IPS DF 6.9 (cell line): ENCODE data around the gene TTC13.

Experiments used
- DNase-seq: peaks from one replicate; pipeline ENCODE4 v3.0.0-alpha.2; 2013; ENCODE audit warnings: low read depth, low spot score
- H3K27ac ChIP-seq: one replicate; pipeline ENCODE4 v1.5.1; 2013; ENCODE audit warnings: low read length, control low read depth
- H3K27me3 ChIP-seq: 2 replicates; pipeline ENCODE4 v1.6.1; 2013; ENCODE audit warnings: mild to moderate bottlenecking, low read length; ENCODE audit not compliant: control insufficient read depth, insufficient read depth
- H3K36me3 ChIP-seq: 2 replicates; pipeline ENCODE4 v1.6.1; 2013; ENCODE audit warnings: low read length; ENCODE audit not compliant: control insufficient read depth, insufficient read depth
- H3K4me1 ChIP-seq: 2 replicates; pipeline ENCODE4 v1.6.1; 2013; ENCODE audit warnings: low read length; ENCODE audit not compliant: control insufficient read depth, insufficient read depth
- H3K4me3 ChIP-seq: 2 replicates; pipeline ENCODE4 v1.5.1; 2013; ENCODE audit warnings: mild to moderate bottlenecking, low read length
- H3K9me3 ChIP-seq: 2 replicates; pipeline ENCODE4 v1.6.1; 2013; ENCODE audit warnings: low read length, inconsistent platforms; ENCODE audit not compliant: control insufficient read depth, insufficient read depth
- WGBS: extraction: QIAGEN DNeasy Blood & Tissue Kit; methylation state at CpG from one replicate; pipeline ENCODE4 v1.1.7; 2013; ENCODE audit warnings: mixed read lengths, missing lambda C conversion rate; ENCODE audit not compliant: insufficient read length, insufficient coverage; 5-methylcytosine and 5-hydroxymethylcytosine counted together

Gene TTC13

DNA sequence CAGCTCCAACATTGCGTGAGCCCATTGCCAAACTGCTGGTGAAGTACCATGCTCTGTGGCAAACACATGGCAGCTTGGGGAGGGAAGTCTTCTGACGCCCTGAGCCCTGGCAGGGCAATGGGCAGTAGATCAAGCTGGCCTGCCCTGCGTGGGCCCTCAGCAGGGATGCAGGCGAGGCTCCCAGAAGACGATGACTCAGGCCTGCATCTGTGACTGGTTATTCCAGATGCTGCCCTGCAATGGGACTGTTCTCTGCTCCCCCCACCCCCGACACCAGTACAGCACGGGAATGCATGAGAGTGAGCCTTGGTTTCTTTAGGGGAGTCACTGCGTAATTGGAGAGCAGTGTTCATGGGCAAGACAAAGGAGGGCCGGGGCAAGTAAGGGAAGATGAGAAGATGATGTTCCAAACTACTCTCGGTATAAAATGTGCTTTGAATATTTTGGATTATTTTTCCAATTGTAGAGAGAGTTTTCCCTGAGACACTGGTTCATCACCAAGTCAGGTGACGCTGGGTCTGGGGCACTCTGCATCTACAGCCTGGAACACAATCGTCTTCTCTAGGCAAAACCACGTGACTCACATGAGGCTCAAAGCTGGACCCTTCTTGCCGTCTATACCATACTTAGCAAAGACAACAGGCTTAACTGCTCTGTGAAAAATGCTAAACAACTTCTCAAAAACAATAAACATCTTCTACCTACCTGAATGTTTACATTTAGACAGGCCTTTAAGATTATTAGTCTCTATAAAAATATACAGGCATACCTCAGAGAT, 101.3 kb downstream of the TTC13 start:
- Histone ChIP-seq H3K9me3 (no peaks in the 10 kb centered on the region), H3K4me3 (no peak overlapping the region), H3K27ac (no peak overlapping the region), H3K4me1 (no peaks in the 10 kb centered on the region), H3K27me3 (no peaks in the 10 kb centered on the region), H3K36me3 (no peaks in the 10 kb centered on the region)
- no CpG with 5 or more reads among the region's 14 CpGs for WGBS
- DNase-seq = no peak

DNA sequence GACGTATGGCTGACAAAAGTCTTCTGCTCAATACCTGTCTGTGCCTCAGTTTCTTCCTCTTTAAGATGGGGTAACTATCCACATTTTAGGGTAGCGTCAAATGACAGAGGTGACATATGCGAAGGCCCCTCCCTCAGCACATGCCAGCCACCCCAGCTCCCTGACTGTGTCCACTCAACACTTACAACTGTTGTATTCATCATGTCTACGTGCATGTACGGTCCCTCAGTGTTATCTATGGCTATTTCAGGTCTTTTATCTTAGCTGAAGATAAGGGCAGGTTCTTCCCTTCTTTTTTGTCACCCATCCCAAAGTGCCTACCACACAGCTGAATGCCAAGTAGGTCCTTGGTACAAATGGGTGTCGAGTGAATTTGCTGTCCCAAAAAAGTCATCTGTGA, 102.0 kb downstream of the TTC13 start:
- H3K9me3 ChIP-seq = no peaks in the 10 kb centered on the region
- H3K4me1 ChIP-seq = no peaks in the 10 kb centered on the region
- DNase-seq = no peak
- H3K27ac ChIP-seq = no peak overlapping the region
- no CpG with 5 or more reads among the region's 6 CpGs for WGBS
- no peaks in the 10 kb centered on the region for H3K27me3 ChIP-seq
- no peaks in the 10 kb centered on the region for H3K36me3 ChIP-seq
- H3K4me3 ChIP-seq = no peak overlapping the region

DNA sequence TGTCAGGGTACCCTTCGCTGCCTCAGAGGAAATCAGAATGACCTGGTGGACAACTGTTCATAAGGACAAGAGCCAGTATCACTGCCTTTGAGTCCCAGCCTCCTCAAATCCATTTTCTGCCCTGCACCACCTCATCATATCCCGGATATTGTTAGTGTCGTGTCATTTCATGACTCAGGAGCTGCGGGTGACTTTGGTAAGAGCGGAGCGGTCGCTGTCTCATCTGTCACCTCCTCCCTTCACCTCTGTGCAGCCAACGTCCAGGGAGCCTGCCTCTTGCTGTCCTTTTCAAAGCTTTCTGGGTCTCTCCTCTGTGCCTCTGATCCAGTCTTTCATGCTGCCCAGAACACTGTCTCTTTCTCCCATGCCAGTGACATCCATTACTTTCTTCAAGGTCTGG, 103.3 kb downstream of the TTC13 start:
- H3K9me3 ChIP-seq = no peaks in the 10 kb centered on the region
- H3K36me3 ChIP-seq = no peaks in the 10 kb centered on the region
- WGBS = no CpG with 5 or more reads among the region's 8 CpGs
- H3K4me1 ChIP-seq = no peaks in the 10 kb centered on the region
- no peak overlapping the region for H3K4me3 ChIP-seq
- H3K27me3 ChIP-seq = no peaks in the 10 kb centered on the region
- H3K27ac ChIP-seq = no peak overlapping the region
- no peak for DNase-seq

DNA sequence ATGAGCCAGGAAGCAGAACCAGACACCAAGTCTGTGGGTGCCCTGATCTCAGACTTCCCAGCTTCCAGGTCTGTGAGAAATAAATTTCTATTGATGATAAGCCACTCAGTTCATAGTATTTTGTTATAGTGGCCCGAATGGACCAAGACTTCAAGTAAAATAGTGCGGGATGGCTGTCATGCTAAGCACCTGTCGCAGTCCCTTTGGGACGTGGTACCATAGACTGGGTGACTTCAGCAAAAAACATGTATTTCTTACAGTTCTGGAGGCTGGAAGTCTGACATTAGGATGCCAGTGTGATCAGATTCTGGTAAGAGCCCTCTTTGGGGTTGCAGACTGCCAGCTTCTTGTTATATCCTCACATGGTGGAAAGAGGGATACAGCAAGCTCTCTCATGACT, 107.7 kb downstream of the TTC13 start:
- no CpG with 5 or more reads among the region's 4 CpGs for WGBS
- Histone ChIP-seq H3K4me3 (no peak overlapping the region), H3K27ac (no peak overlapping the region), H3K9me3 (no peaks in the 10 kb centered on the region), H3K4me1 (no peaks in the 10 kb centered on the region), H3K36me3 (no peaks in the 10 kb centered on the region), H3K27me3 (peaks cover 3% of the 10 kb centered on the region; the same call in 1 of the 2 replicates)
- DNase-seq = no peak

DNA sequence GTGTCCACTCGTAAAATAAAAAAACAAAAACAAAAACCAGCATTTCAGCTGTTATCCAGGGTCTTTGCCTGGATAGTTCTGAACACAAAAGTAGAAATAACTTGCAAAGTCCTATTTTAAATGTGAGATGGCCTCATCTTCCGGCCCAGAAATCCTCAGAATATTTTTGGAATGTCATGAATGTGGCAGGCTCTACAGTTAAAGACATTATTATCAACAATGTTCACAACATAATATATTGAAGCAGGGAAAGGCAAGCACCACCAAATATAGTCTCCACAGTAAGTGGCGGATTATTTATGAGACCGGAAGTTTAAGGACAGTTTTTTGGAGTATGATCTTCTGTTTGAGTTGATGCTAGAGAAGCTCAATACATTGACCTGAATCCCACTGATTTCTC, 109.2 kb downstream of the TTC13 start:
- Histone ChIP-seq H3K36me3 (no peaks in the 10 kb centered on the region), H3K9me3 (no peaks in the 10 kb centered on the region), H3K27me3 (peaks cover 3% of the 10 kb centered on the region; the same call in 1 of the 2 replicates), H3K27ac (no peak overlapping the region), H3K4me3 (no peak overlapping the region), H3K4me1 (no peaks in the 10 kb centered on the region)
- WGBS = no CpG with 5 or more reads among the region's 4 CpGs
- DNase-seq = no peak

DNA sequence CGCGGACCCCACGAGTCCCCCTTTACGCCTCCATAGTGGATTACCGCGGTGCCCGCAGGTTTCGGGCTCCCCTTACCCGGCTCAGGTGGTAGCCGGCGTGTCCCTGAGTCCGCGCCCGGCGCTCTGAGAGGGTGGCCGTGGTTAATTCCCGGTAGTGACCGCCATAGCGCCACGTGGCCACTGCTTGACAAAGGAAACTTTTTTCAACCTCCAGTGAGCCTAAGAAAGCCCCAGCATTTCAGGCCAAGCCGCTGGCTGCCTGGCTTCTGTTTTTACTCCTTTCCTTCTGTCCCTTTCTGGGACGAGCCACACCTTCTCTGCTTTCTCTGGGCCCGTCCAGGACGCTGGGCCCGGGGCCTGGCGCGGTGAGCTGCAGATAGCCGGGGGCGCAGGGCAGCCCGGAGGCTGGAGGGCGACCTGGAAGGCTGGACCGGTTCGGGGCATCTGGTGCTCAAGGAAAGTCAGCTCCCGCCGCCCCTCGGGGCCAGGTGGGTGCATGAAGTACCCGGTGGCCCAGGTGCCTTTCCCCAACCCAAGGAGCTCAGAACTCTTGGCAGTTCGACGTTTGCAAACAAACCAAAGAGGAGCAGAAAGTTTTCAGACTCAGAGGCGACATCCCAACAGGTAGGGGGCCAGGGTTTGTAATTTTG, 109.8 kb downstream of the TTC13 start:
- no CpG with 5 or more reads among the region's 40 CpGs for WGBS
- H3K36me3 ChIP-seq = no peaks in the 10 kb centered on the region
- H3K4me1 ChIP-seq = no peaks in the 10 kb centered on the region
- H3K4me3 ChIP-seq = peak overlapping the region; percentile 64; the same call in 1 of the 2 replicates
- H3K27me3 ChIP-seq = peaks cover 3% of the 10 kb centered on the region; the same call in 1 of the 2 replicates
- no peaks in the 10 kb centered on the region for H3K9me3 ChIP-seq
- DNase-seq = no peak
- H3K27ac ChIP-seq = no peak overlapping the region

DNA sequence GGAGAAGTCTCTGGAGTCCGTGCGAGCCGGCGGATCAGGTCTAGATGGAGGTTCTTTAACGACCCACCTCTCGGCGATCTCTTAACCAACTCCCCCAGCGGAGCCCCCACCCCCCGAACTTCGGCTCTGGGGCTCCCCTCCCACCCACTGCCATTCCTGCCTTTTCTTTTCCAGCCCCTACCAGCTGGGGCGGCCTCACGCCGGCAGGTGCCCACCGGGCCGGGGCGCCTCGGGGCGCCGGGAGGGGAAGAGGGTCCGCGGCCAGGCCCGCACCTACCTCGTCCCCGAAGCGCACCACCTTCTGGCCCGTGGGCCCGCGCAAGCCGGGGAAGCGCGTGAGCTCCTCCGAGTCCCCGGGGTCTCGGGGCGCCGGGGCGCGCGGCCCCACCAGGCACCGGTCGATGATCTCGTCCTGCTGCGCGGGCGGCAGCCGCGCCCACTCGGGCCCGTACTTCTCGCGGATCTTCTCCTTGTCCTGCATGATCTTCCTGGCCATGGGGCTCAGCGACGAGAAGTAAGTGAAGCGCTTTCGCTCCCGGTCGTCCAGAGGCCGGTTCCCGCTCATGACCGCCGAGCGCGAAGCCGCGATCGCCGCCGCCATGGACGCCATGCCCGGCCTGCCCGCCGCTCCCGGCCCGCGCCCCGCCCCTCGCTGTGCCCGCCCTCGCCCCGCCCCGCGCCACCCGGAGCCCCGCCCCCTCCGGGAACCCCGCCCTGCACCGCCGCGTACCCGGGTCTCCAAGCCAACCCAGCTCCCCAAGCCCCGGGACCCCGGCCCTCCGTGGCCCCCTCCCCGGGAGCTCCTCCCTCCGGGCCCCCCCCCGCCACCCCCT, 110.5 kb downstream of the TTC13 start, which contains the start of gene C1orf198:
Gene C1orf198 (minus strand): TSS at position 619 of the 833 bp plus-strand sequence. CDS start 9 bp downstream, at position 610.
- no peaks in the 10 kb centered on the region for H3K9me3 ChIP-seq
- no peaks in the 10 kb centered on the region for H3K36me3 ChIP-seq
- H3K27ac ChIP-seq = no peak within 1 kb of the TSS
- H3K4me3 ChIP-seq = peak within 1 kb of the TSS; percentile 91
- 0 out of 2 replicates have a peak, but pooled peaks cover 1% of the 10 kb centered on the region for H3K4me1 ChIP-seq
- no peak for DNase-seq
- peaks cover 3% of the 10 kb centered on the region; the same call in 1 of the 2 replicates for H3K27me3 ChIP-seq
- no CpG with 5 or more reads among the region's 96 CpGs for WGBS

DNA sequence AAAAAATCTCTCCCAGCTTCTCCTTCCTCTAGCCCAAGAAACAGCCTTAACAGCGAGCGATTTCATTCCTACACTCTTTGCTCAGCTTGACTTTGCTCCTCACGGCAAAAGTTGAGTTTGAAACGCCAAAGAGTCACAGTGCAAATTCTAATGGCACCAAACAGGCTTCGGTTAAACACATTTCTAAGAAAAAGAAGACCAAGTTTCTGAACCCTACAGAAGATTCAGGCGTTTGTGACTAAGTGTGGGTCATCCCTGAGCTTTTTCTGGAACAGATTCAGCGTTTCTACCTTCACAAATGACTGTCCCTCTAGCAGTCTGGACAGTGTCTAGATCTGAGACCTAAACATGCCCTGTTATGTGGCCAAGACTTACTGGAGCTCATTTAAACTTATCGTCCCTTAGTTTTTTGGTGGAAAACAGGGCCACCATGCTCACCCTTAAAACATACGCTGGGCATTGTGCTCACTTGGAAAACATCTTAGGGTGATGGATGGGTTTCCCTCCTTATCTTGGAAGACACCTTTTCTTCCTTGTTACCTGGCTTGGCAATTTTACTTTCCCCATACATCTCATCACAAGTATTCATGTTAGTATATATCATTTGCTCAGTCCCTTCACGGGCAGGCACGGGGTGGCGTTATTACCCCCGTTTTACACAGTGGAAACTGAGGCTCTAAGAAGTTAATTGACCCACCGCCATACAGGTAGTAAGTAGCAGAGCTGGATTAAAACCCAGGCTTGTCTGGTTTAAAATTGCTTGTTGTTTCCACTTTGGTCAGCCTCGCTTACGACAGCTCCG, 111.4 kb downstream of the TTC13 start:
- peaks cover 3% of the 10 kb centered on the region; the same call in 1 of the 2 replicates for H3K27me3 ChIP-seq
- no peak for DNase-seq
- no peaks in the 10 kb centered on the region for H3K36me3 ChIP-seq
- 0 out of 2 replicates have a peak, but pooled peaks cover 1% of the 10 kb centered on the region for H3K4me1 ChIP-seq
- WGBS = no CpG with 5 or more reads among the region's 17 CpGs
- peak overlapping the region; percentile 91; the same call in 1 of the 2 replicates for H3K4me3 ChIP-seq
- H3K9me3 ChIP-seq = no peaks in the 10 kb centered on the region
- H3K27ac ChIP-seq = no peak overlapping the region

DNA sequence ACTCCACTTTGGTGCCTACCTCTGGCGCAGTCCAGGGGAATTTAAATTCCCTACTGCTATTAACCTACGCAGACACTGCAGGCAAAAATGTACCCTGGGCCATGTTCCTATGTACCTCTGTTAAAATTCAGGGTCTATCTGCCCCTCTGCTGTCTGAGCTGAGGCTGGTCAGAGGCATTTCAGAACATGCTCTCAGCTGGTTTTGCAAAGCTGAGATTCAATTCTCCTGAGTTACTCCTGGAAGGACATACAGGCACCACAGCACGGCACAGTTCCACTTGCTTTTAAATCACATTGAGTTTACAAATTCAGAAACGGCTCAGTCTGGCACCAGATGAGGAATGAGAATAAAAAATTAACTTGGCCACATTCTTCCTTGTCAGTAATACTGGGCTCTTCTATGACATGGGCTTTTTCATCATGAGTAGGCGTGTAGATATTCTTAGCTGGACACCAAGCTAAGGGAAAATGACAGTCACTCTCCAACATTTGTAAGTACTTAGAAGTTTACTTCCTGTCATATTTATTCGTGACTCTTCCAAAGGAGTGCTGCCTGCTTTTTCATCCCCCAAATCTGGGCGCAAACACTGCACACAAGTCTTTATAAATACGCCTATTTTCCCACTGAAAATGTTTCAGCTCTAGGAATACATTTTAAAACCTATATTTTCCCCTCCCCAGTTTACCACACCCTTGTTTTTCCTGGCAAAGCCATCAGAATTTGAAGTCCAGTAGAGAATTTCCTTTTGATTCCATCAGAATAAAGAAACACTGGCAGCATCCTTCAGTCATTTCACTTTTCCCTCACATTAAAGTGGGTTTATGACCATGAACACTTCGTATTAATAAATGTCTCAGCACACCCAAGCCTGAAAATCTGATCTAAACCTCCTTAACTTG, 112.2 kb downstream of the TTC13 start:
- Histone ChIP-seq H3K36me3 (no peaks in the 10 kb centered on the region), H3K4me3 (no peak overlapping the region), H3K27ac (no peak overlapping the region), H3K4me1 (peaks cover 1% of the 10 kb centered on the region; the same call in 1 of the 2 replicates), H3K27me3 (peaks cover 3% of the 10 kb centered on the region; the same call in 1 of the 2 replicates), H3K9me3 (no peaks in the 10 kb centered on the region)
- DNase-seq = no peak
- no CpG with 5 or more reads among the region's 9 CpGs for WGBS
